Loucy (cell line): ENCODE results near the gene GARIN3.

Source experiments
- H2AFZ ChIP-seq: fragments of 200-600 bp; sonication (generic); 2 replicates; pipeline ENCODE4 v1.6.0; 2016; ENCODE audit warnings: antibody characterized with exemption, mild to moderate bottlenecking, low read length, moderate library complexity
- H3F3A ChIP-seq: fragments of 200-600 bp; 2 replicates; pipeline ENCODE4 v1.6.0; 2016; ENCODE audit warnings: antibody characterized with exemption, low read depth, mild to moderate bottlenecking
- H3K27me3 ChIP-seq: fragments of 200-600 bp; sonication (generic); 2 replicates; pipeline ENCODE4 v1.6.1; 2014; ENCODE audit warnings: low read length, mild to moderate bottlenecking; ENCODE audit not compliant: insufficient read depth, poor library complexity, severe bottlenecking
- H3K36me3 ChIP-seq: fragments of 200-600 bp; sonication (generic); 2 replicates; pipeline ENCODE4 v1.6.1; 2016; ENCODE audit warnings: low read length; ENCODE audit not compliant: insufficient read depth
- H3K4me1 ChIP-seq: fragments of 200-600 bp; sonication (generic); 2 replicates; pipeline ENCODE4 v1.5.1; 2014; ENCODE audit warnings: low read length, mild to moderate bottlenecking; ENCODE audit not compliant: insufficient read depth, poor library complexity, severe bottlenecking
- H3K4me2 ChIP-seq: fragments of 200-600 bp; sonication (generic); 2 replicates; pipeline ENCODE4 v1.6.0; 2014; ENCODE audit warnings: antibody characterized with exemption, low read length, low read depth, mild to moderate bottlenecking; ENCODE audit not compliant: poor library complexity, severe bottlenecking
- H3K4me3 ChIP-seq: fragments of 200-600 bp; sonication (generic); 2 replicates; pipeline ENCODE4 v1.5.1; 2014; ENCODE audit warnings: low read length, mild to moderate bottlenecking, mixed read lengths; ENCODE audit not compliant: poor library complexity, severe bottlenecking
- H3K79me2 ChIP-seq: fragments of 200-600 bp; sonication (generic); 2 replicates; pipeline ENCODE4 v1.6.1; 2014; ENCODE audit warnings: low read length; ENCODE audit not compliant: insufficient read depth
- H3K9ac ChIP-seq: fragments of 200-600 bp; sonication (generic); 2 replicates; pipeline ENCODE4 v1.6.0; 2014; ENCODE audit warnings: mild to moderate bottlenecking, low read depth, low read length, moderate library complexity; ENCODE audit not compliant: poor library complexity, severe bottlenecking
- H3K9me2 ChIP-seq: fragments of 200-600 bp; sonication (generic); replicated peaks from 2 replicates; pipeline ENCODE4 v1.6.1; 2016; ENCODE audit warnings: low read depth, low read length, mixed read lengths
- H3K9me3 ChIP-seq: fragments of 200-600 bp; sonication (generic); 2 replicates; pipeline ENCODE4 v1.6.1; 2014; ENCODE audit warnings: mild to moderate bottlenecking, antibody characterized with exemption, low read length, low read depth; ENCODE audit not compliant: insufficient read depth
- H4K20me1 ChIP-seq: fragments of 200-600 bp; sonication (generic); 2 replicates; pipeline ENCODE4 v1.6.0; 2014; ENCODE audit warnings: antibody characterized with exemption, low read length, mild to moderate bottlenecking; ENCODE audit not compliant: insufficient read depth, poor library complexity, severe bottlenecking
- EZH2phosphoT487 ChIP-seq: fragments of 200-600 bp; IDR thresholded peaks from 2 replicates; pipeline ENCODE4 v1.6.1; 2018; ENCODE audit warnings: antibody characterized with exemption, mild to moderate bottlenecking, moderate library complexity, borderline replicate concordance
- TF ChIP-seq, protein P1 (sequence below): fragments of 200-600 bp; sonication (generic); conservative IDR thresholded peaks from 2 replicates; pipeline ENCODE4 v1.5.1; 2014; ENCODE audit warnings: mild to moderate bottlenecking, antibody characterized with exemption, low read length

The GARIN3 gene

DNA sequence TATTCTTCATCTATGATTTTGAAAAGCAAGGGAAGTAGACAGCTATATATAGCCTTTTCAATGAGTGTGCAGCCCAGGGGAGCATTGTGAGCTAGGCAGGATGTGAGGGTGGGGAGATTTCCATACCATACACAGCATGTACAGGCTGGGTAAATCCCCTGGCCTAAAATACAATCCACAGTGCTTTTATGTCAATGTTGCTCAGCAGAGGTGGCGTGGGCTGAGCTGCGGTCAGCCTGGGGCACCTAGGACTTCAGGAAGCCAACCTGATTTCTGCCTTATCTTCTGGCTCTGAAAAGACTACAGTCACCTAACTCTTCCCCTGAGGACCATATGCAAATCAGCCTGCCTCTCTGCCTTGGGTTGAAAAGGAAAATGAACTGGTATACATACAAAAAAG, 6.3 kb upstream of the GARIN3 start:
- no peak for TF ChIP-seq EZH2phosphoT487
- TF ChIP-seq, protein P1, sequence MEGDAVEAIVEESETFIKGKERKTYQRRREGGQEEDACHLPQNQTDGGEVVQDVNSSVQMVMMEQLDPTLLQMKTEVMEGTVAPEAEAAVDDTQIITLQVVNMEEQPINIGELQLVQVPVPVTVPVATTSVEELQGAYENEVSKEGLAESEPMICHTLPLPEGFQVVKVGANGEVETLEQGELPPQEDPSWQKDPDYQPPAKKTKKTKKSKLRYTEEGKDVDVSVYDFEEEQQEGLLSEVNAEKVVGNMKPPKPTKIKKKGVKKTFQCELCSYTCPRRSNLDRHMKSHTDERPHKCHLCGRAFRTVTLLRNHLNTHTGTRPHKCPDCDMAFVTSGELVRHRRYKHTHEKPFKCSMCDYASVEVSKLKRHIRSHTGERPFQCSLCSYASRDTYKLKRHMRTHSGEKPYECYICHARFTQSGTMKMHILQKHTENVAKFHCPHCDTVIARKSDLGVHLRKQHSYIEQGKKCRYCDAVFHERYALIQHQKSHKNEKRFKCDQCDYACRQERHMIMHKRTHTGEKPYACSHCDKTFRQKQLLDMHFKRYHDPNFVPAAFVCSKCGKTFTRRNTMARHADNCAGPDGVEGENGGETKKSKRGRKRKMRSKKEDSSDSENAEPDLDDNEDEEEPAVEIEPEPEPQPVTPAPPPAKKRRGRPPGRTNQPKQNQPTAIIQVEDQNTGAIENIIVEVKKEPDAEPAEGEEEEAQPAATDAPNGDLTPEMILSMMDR: no peak
- H3K9ac ChIP-seq: peak overlapping the region; percentile 36
- no peaks in the 10 kb centered on the region; the same call in 1 of the 2 replicates for H3F3A ChIP-seq
- no peaks in the 10 kb centered on the region for H3K79me2 ChIP-seq
- H3K4me2 ChIP-seq: peak overlapping the region; percentile 48
- H3K27me3 ChIP-seq: no peaks in the 10 kb centered on the region
- H4K20me1 ChIP-seq: no peaks in the 10 kb centered on the region
- H3K9me2 ChIP-seq: no peaks in the 10 kb centered on the region
- no peak overlapping the region for H2AFZ ChIP-seq
- peak overlapping the region; percentile 48 for H3K4me3 ChIP-seq
- no peaks in the 10 kb centered on the region for H3K9me3 ChIP-seq
- H3K36me3 ChIP-seq: no peaks in the 10 kb centered on the region
- peaks cover 13% of the 10 kb centered on the region for H3K4me1 ChIP-seq

DNA sequence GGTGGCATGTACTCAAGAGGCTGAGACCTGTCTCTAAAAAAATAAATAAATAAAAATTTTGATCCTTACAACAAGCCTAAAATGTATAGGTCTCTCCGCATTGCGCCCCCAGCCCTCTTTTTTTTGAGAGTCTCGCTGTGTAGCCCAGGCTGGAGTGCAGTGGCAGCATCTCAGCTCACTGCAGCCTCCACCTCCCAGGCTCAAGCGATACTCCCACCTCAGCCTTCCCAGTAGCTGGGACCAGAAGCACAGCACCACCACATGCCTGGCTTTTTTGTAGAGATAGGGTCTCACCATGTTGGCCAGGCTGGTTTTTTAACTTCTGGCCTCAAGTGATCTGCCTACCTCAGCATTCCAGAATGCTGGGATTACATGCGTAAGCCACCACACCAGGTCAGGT, 2.2 kb upstream of the GARIN3 start:
- Histone ChIP-seq H3F3A (no peaks in the 10 kb centered on the region; the same call in 1 of the 2 replicates), H2AFZ (no peak overlapping the region), H3K4me1 (peaks cover 13% of the 10 kb centered on the region), H3K4me2 (no peak overlapping the region), H3K9me2 (no peaks in the 10 kb centered on the region), H3K27me3 (no peaks in the 10 kb centered on the region), H3K4me3 (no peak overlapping the region), H4K20me1 (no peaks in the 10 kb centered on the region), H3K79me2 (no peaks in the 10 kb centered on the region), H3K9me3 (no peaks in the 10 kb centered on the region), H3K9ac (no peak overlapping the region), H3K36me3 (no peaks in the 10 kb centered on the region)
- TF ChIP-seq, protein P1: no peak
- TF ChIP-seq EZH2phosphoT487: no peak

DNA sequence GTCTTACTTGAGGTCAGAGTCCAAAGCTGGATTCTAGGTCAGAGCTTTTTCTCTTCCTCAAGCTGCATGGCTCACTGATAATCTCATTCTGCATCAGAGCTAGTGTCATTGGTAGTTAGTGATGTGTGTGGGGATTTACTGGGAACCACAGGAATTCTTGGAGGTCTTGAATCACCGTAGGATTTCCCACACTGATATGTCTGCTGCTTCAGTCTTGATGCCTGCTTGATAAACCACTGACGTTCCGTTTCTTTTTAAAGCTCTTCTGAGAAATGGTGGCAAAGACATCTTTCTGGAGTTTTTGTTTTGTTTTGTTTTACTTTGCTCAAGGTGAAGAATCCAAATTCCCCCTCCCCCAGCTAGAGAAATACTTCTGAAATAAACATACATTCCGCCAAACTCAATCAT, 1.2 kb upstream of the GARIN3 start:
- peaks cover 7% of the 10 kb centered on the region for H3K4me1 ChIP-seq
- no peaks in the 10 kb centered on the region for H4K20me1 ChIP-seq
- no peak overlapping the region for H3K4me2 ChIP-seq
- no peak overlapping the region for H2AFZ ChIP-seq
- TF ChIP-seq, protein P1: no peak
- TF ChIP-seq EZH2phosphoT487: no peak
- no peaks in the 10 kb centered on the region for H3K36me3 ChIP-seq
- no peaks in the 10 kb centered on the region for H3K79me2 ChIP-seq
- no peaks in the 10 kb centered on the region for H3K27me3 ChIP-seq
- H3K9me2 ChIP-seq: no peaks in the 10 kb centered on the region
- no peak overlapping the region for H3K9ac ChIP-seq
- H3K4me3 ChIP-seq: no peak overlapping the region
- no peaks in the 10 kb centered on the region for H3K9me3 ChIP-seq
- no peaks in the 10 kb centered on the region for H3F3A ChIP-seq
